Smooth muscle cell (in vitro differentiated cells): ENCODE results near the gene PTK7. TPM values are rescaled to one million over a fixed set of nuclear protein-coding genes. Genes with fewer than 3 reads are reported as not detected.

Experiments used
- DNase-seq: peaks from one replicate; lab custom pipeline; 2025; ENCODE audit not compliant: unreplicated experiment; lab: John Stamatoyannopoulos, UW
- H2AFZ ChIP-seq: fragments of 200-600 bp; sonication (generic); 2 replicates; pipeline ENCODE4 v1.6.0; 2016; ENCODE audit warnings: antibody characterized with exemption, low read depth, mild to moderate bottlenecking
- H3F3A ChIP-seq: fragments of 200-600 bp; sonication (generic); 2 replicates; pipeline ENCODE4 v1.6.0; 2017; ENCODE audit warnings: antibody characterized with exemption, low read depth
- H3K27ac ChIP-seq: fragments of 200-600 bp; sonication (generic); 2 replicates; pipeline ENCODE4 v1.5.1; 2016; ENCODE audit warnings: low read depth, mild to moderate bottlenecking
- H3K27me3 ChIP-seq: fragments of 200-600 bp; sonication (generic); 2 replicates; pipeline ENCODE4 v1.6.1; 2016; ENCODE audit warnings: low read depth, mild to moderate bottlenecking
- H3K36me3 ChIP-seq: fragments of 200-600 bp; sonication (generic); 2 replicates; pipeline ENCODE4 v1.5.1; 2016; ENCODE audit warnings: low read depth
- H3K4me1 ChIP-seq: fragments of 200-600 bp; sonication (generic); 2 replicates; pipeline ENCODE4 v1.5.1; 2016; ENCODE audit warnings: low read depth
- H3K4me2 ChIP-seq: fragments of 200-600 bp; sonication (generic); 2 replicates; pipeline ENCODE4 v1.6.0; 2016; ENCODE audit warnings: mild to moderate bottlenecking
- H3K4me3 ChIP-seq: fragments of 200-600 bp; sonication (generic); 2 replicates; pipeline ENCODE4 v1.5.1; 2016; ENCODE audit warnings: mild to moderate bottlenecking
- H3K79me2 ChIP-seq: fragments of 200-600 bp; sonication (generic); 2 replicates; pipeline ENCODE4 v1.6.0; 2016; ENCODE audit warnings: low read depth, mild to moderate bottlenecking
- H3K9ac ChIP-seq: fragments of 200-600 bp; sonication (generic); 2 replicates; pipeline ENCODE4 v1.6.0; 2016; ENCODE audit warnings: low read depth
- H3K9me3 ChIP-seq: fragments of 200-600 bp; sonication (generic); replicated peaks from 2 replicates; pipeline ENCODE4 v1.5.1; 2016; ENCODE audit warnings: low read depth
- H4K20me1 ChIP-seq: fragments of 200-600 bp; sonication (generic); 2 replicates; pipeline ENCODE4 v1.6.0; 2016; ENCODE audit warnings: low read depth
- CTCF ChIP-seq: fragments of 200-600 bp; sonication (generic); IDR thresholded peaks from 2 replicates; pipeline ENCODE4 v1.5.1; 2017; ENCODE audit warnings: borderline replicate concordance, mild to moderate bottlenecking, antibody characterized with exemption; ENCODE audit not compliant: insufficient read depth, poor library complexity, severe bottlenecking
- WGBS: methylation state at CpG from one replicate; pipeline ENCODE4 v1.1.7; 2016; ENCODE audit warnings: low lambda C conversion rate; 5-methylcytosine and 5-hydroxymethylcytosine counted together
- polyA plus RNA-seq: library from polyadenylated mRNA; unstranded; fragments of >200 nt; fragmentation: Nextera tagmentation; extraction: Ambion mirVana; gene quantifications from 2 replicates; pipeline ENCODE4 v1.2.1, GENCODE V29; 2016
- total RNA-seq: library from RNA; depleted of rRNA; stranded (reverse); fragments of >200 nt; gene quantifications from 2 replicates; pipeline ENCODE4 v1.2.3, GENCODE V29; 2014

Gene PTK7
- total and polyA plus RNA-seq, 2 experiments from 2014 or later: 376 to 598 TPM

- H3K4me2 ChIP-seq: no peak overlapping the region
Observed at GRCh38 chr6:43185391-43185985, 109.4 kb downstream of the PTK7 start.

DNA sequence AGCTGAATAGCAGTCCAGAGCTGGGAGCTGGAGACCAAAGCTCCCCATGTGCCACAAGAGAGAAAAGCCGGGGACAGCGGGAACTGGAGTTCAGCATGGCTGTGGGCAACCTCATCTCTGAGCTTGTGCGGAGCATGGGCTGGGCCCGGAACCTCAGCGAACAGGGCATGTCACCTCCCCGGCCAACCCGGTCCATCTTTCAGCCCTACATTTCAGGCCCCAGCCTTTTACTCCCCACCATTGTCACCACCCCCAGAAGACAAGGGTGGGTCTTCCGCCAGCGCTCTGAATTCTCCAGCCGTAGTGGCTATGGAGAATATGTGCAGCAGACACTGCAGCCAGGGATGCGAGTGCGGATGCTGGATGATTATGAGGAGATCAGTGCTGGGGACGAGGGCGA lies 109.9 kb downstream of the PTK7 start:
- no peak for TF ChIP-seq CTCF
- Histone ChIP-seq H3K27me3 (no peaks in the 10 kb centered on the region), H3K36me3 (no peaks in the 10 kb centered on the region), H3K79me2 (no peaks in the 10 kb centered on the region), H2AFZ (no peak overlapping the region), H3K4me3 (no peak overlapping the region), H4K20me1 (no peaks in the 10 kb centered on the region), H3K9ac (no peak overlapping the region), H3K9me3 (no peaks in the 10 kb centered on the region), H3K4me1 (peaks cover 6% of the 10 kb centered on the region), H3K27ac (no peak overlapping the region), H3F3A (peaks cover 2% of the 10 kb centered on the region), H3K4me2 (no peak overlapping the region)
- DNase-seq: no peak
- WGBS: 96% methylated on average over 14 of the region's 14 CpGs

More at GRCh38 chr6:43185391-43185985, 109.4 kb downstream of the PTK7 start:
- Histone ChIP-seq H3K4me1 (peaks cover 7% of the 10 kb centered on the region), H3K4me3 (no peak overlapping the region), H3K27ac (no peak overlapping the region), H3K36me3 (no peaks in the 10 kb centered on the region), H2AFZ (no peak overlapping the region), H3K9ac (no peak overlapping the region), H4K20me1 (no peaks in the 10 kb centered on the region), H3K27me3 (no peaks in the 10 kb centered on the region), H3K79me2 (no peaks in the 10 kb centered on the region), H3K9me3 (no peaks in the 10 kb centered on the region), H3F3A (peaks cover 7% of the 10 kb centered on the region)
- no peak for TF ChIP-seq CTCF
- 87% methylated on average over 5 of the region's 5 CpGs for WGBS
- no peak for DNase-seq

- H3K27me3 ChIP-seq: no peaks in the 10 kb centered on the region
- H3K79me2 ChIP-seq: no peaks in the 10 kb centered on the region
- H3K9ac ChIP-seq: no peak overlapping the region
- no peaks in the 10 kb centered on the region for H4K20me1 ChIP-seq
- H2AFZ ChIP-seq: no peak overlapping the region
- TF ChIP-seq CTCF: no peak
- H3K36me3 ChIP-seq: no peaks in the 10 kb centered on the region
- H3K4me3 ChIP-seq: no peak overlapping the region
- no peak for DNase-seq
- 95% methylated on average over 4 of the region's 4 CpGs for WGBS
- H3K4me1 ChIP-seq: no peaks in the 10 kb centered on the region
- no peaks in the 10 kb centered on the region for H3F3A ChIP-seq
- no peak overlapping the region for H3K4me2 ChIP-seq
- H3K9me3 ChIP-seq: no peaks in the 10 kb centered on the region
- H3K27ac ChIP-seq: no peak overlapping the region
Observed at GRCh38 chr6:43186706-43187105, 110.6 kb downstream of the PTK7 start.

- no peaks in the 10 kb centered on the region for H3K9me3 ChIP-seq
- no peak overlapping the region for H3K4me3 ChIP-seq
- no peak overlapping the region for H3K9ac ChIP-seq
- no peaks in the 10 kb centered on the region for H3K27me3 ChIP-seq
- H3F3A ChIP-seq: no peaks in the 10 kb centered on the region
- H3K79me2 ChIP-seq: no peaks in the 10 kb centered on the region
- no peak for DNase-seq
- no peak overlapping the region for H3K27ac ChIP-seq
- TF ChIP-seq CTCF: no peak
- no peaks in the 10 kb centered on the region for H4K20me1 ChIP-seq
- H3K4me1 ChIP-seq: no peaks in the 10 kb centered on the region
- 97% methylated on average over 7 of the region's 7 CpGs for WGBS
- no peak overlapping the region for H3K4me2 ChIP-seq
- H2AFZ ChIP-seq: no peak overlapping the region
- no peaks in the 10 kb centered on the region for H3K36me3 ChIP-seq
Observed at GRCh38 chr6:43187821-43188220, 111.7 kb downstream of the PTK7 start.
